Hepatocyte (in vitro differentiated cells): ENCODE data around the gene CCRL2. TPM values are rescaled to one million over a fixed set of nuclear protein-coding genes. Genes with fewer than 3 reads are reported as not detected.

ENCODE experiments used
- DNase-seq: peaks from one replicate; pipeline ENCODE4 v3.0.0-alpha.2; 2016; ENCODE audit warnings: low spot score
- H2AFZ ChIP-seq: fragments of 200-600 bp; sonication (generic); 2 replicates; pipeline ENCODE4 v1.6.0; 2016; ENCODE audit warnings: antibody characterized with exemption, mild to moderate bottlenecking
- H3K27ac ChIP-seq: fragments of 200-600 bp; sonication (generic); 2 replicates; pipeline ENCODE4 v1.5.1; 2016; ENCODE audit warnings: mild to moderate bottlenecking
- H3K27me3 ChIP-seq: fragments of 200-600 bp; sonication (generic); 2 replicates; pipeline ENCODE4 v1.6.1; 2016
- H3K36me3 ChIP-seq: fragments of 200-600 bp; sonication (generic); replicated peaks from 2 replicates; pipeline ENCODE4 v1.5.1; 2016; ENCODE audit warnings: low read depth; ENCODE audit not compliant: insufficient read depth
- H3K4me1 ChIP-seq: fragments of 200-600 bp; sonication (generic); 2 replicates; pipeline ENCODE4 v1.5.1; 2016; ENCODE audit warnings: mild to moderate bottlenecking, moderate library complexity; ENCODE audit not compliant: insufficient read depth
- H3K4me2 ChIP-seq: fragments of 200-600 bp; sonication (generic); 2 replicates; pipeline ENCODE4 v1.6.0; 2016
- H3K4me3 ChIP-seq: fragments of 200-600 bp; sonication (generic); 2 replicates; pipeline ENCODE4 v1.5.1; 2016; ENCODE audit warnings: mild to moderate bottlenecking
- H3K79me2 ChIP-seq: fragments of 200-600 bp; sonication (generic); 2 replicates; pipeline ENCODE4 v1.6.0; 2017; ENCODE audit warnings: mild to moderate bottlenecking
- H3K9me2 ChIP-seq: fragments of 200-600 bp; sonication (generic); replicated peaks from 2 replicates; pipeline ENCODE4 v1.6.0; 2017; ENCODE audit warnings: mild to moderate bottlenecking; ENCODE audit not compliant: insufficient read depth
- H3K9me3 ChIP-seq: fragments of 200-600 bp; sonication (generic); 2 replicates; pipeline ENCODE4 v1.5.1; 2016; ENCODE audit warnings: low read depth, mild to moderate bottlenecking
- H4K20me1 ChIP-seq: fragments of 200-600 bp; sonication (generic); 2 replicates; pipeline ENCODE4 v1.6.0; 2016; ENCODE audit warnings: mild to moderate bottlenecking; ENCODE audit not compliant: insufficient read depth, poor library complexity, severe bottlenecking
- EZH2 ChIP-seq: fragments of 200-600 bp; sonication (generic); IDR thresholded peaks from 2 replicates; pipeline ENCODE4 v1.6.1; 2016; ENCODE audit warnings: antibody characterized with exemption, mild to moderate bottlenecking, borderline replicate concordance
- EZH2phosphoT487 ChIP-seq: fragments of 200-600 bp; sonication (generic); IDR thresholded peaks from one replicate; pipeline ENCODE4 v1.6.1; 2018; ENCODE audit warnings: antibody characterized with exemption, mild to moderate bottlenecking, low read depth, moderate library complexity; ENCODE audit not compliant: unreplicated experiment, severe bottlenecking
- WGBS: methylation state at CpG from one replicate; pipeline ENCODE4 v1.1.6; 2016; ENCODE audit warnings: low lambda C conversion rate; ENCODE audit errors: missing lambda C conversion rate; 5-methylcytosine and 5-hydroxymethylcytosine counted together
- polyA plus RNA-seq: library from polyadenylated mRNA; unstranded; fragments of >200 nt; fragmentation: Nextera tagmentation; extraction: Ambion mirVana; gene quantifications from 2 replicates; pipeline ENCODE4 v1.2.1, GENCODE V29; 2016
- total RNA-seq: library from RNA; depleted of rRNA; stranded (reverse); fragments of >200 nt; gene quantifications from 2 replicates; pipeline ENCODE4 v1.2.3, GENCODE V29; 2014
- TF ChIP-seq, protein P1 (sequence below): fragments of 200-600 bp; sonication (generic); IDR thresholded peaks from 2 replicates; pipeline ENCODE4 v1.5.1; 2016; ENCODE audit warnings: antibody characterized with exemption, mild to moderate bottlenecking; ENCODE audit not compliant: poor library complexity

CCRL2 gene
- total and polyA plus RNA-seq, 2 experiments from 2014 or later: 1.5 to 4.0 TPM

DNA sequence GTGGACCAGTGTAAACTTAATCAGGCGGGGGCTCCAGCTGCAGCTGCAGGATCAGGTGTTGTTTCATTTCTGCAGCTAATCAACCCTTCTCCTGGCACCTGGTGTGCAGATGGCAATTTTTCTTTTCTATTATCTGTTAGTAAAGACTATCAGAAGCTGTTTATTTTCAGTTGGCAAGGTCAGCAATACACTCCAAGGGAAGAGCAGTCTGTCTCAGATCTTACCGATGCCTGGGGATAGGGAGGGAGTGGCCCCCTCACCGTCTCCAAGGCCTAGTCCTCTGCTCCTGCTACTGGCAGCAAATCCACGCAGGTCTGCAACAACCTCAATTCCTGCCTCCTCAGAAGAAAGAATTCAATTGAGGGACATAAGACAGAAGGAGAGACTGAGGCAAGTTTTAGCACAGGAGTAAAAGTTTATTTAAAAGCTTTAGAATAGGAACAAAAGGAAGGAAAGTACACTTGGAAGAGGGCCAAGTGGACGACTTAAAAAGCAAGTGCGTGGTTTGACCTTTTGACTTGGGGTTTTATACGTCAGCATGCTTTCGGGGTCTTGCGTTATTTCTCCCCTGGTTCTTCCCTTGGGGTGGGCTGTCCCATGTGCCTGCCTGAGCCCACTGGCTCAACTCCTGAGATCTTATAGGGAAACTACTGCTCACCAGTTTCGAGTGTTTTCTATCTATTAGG, 9.2 kb downstream of the CCRL2 start:
- no peak for DNase-seq
- Histone ChIP-seq H3K9me3 (no peaks in the 10 kb centered on the region), H3K4me1 (no peaks in the 10 kb centered on the region), H3K4me2 (no peak overlapping the region), H3K27ac (no peak overlapping the region), H4K20me1 (no peaks in the 10 kb centered on the region), H3K9me2 (no peaks in the 10 kb centered on the region), H3K36me3 (no peaks in the 10 kb centered on the region), H3K4me3 (no peak overlapping the region), H3K79me2 (no peaks in the 10 kb centered on the region), H2AFZ (no peak overlapping the region), H3K27me3 (no peaks in the 10 kb centered on the region)
- WGBS: 60% methylated on average over 10 of the region's 10 CpGs
- TF ChIP-seq EZH2phosphoT487: no peak

- Histone ChIP-seq H3K4me3 (no peak overlapping the region), H3K27me3 (no peaks in the 10 kb centered on the region), H2AFZ (no peak overlapping the region), H3K9me2 (no peaks in the 10 kb centered on the region), H3K4me1 (no peaks in the 10 kb centered on the region), H3K36me3 (no peaks in the 10 kb centered on the region), H3K27ac (no peak overlapping the region), H4K20me1 (no peaks in the 10 kb centered on the region), H3K4me2 (no peak overlapping the region), H3K79me2 (no peaks in the 10 kb centered on the region), H3K9me3 (no peaks in the 10 kb centered on the region)
- WGBS: 85% methylated on average over 7 of the region's 7 CpGs
- TF ChIP-seq, protein P1, sequence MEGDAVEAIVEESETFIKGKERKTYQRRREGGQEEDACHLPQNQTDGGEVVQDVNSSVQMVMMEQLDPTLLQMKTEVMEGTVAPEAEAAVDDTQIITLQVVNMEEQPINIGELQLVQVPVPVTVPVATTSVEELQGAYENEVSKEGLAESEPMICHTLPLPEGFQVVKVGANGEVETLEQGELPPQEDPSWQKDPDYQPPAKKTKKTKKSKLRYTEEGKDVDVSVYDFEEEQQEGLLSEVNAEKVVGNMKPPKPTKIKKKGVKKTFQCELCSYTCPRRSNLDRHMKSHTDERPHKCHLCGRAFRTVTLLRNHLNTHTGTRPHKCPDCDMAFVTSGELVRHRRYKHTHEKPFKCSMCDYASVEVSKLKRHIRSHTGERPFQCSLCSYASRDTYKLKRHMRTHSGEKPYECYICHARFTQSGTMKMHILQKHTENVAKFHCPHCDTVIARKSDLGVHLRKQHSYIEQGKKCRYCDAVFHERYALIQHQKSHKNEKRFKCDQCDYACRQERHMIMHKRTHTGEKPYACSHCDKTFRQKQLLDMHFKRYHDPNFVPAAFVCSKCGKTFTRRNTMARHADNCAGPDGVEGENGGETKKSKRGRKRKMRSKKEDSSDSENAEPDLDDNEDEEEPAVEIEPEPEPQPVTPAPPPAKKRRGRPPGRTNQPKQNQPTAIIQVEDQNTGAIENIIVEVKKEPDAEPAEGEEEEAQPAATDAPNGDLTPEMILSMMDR: no peak
- TF ChIP-seq EZH2 (no peak), EZH2phosphoT487 (no peak)
- DNase-seq: no peak
Observed at GRCh38 chr3:46416811-46417510, 9.9 kb downstream of the CCRL2 start.

GRCh38 chr3:46417841-46418611, 11.0 kb downstream of the CCRL2 start:
- WGBS: 76% methylated on average over 9 of the region's 9 CpGs
- no peaks in the 10 kb centered on the region for H4K20me1 ChIP-seq
- H3K4me3 ChIP-seq: no peak overlapping the region
- TF ChIP-seq EZH2phosphoT487: no peak
- TF ChIP-seq, protein P1: no peak
- TF ChIP-seq EZH2: no peak
- no peak overlapping the region for H3K4me2 ChIP-seq
- H3K4me1 ChIP-seq: no peaks in the 10 kb centered on the region
- H3K79me2 ChIP-seq: no peaks in the 10 kb centered on the region
- H3K36me3 ChIP-seq: no peaks in the 10 kb centered on the region
- DNase-seq: no peak
- H3K9me2 ChIP-seq: no peaks in the 10 kb centered on the region
- no peak overlapping the region for H3K27ac ChIP-seq
- H2AFZ ChIP-seq: no peak overlapping the region
- no peaks in the 10 kb centered on the region for H3K27me3 ChIP-seq
- no peaks in the 10 kb centered on the region for H3K9me3 ChIP-seq

DNA sequence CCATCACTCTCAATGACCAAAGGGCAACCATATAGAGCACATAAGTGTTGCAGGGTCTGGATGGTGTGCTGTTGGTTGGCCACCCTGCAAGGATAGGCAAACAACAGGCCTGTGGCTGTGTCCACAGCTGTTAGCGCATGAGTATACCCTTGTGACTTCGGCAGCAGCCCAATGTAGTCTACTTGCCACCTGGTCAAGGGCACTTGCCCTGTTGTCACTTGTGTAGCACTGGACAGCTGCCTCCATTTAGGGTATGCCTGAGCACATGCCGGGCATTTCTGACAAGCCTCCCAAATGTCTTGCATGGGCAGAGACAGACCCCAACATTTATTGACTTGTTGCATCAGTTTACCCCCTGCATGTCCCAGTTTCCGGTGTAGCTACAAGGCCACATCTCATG, 12.8 kb downstream of the CCRL2 start:
- H3K79me2 ChIP-seq: no peaks in the 10 kb centered on the region
- H3K36me3 ChIP-seq: no peaks in the 10 kb centered on the region
- no peaks in the 10 kb centered on the region for H3K4me1 ChIP-seq
- H3K9me2 ChIP-seq: no peaks in the 10 kb centered on the region
- WGBS: 98% methylated on average over 4 of the region's 4 CpGs
- H2AFZ ChIP-seq: no peak overlapping the region
- no peak overlapping the region for H3K4me2 ChIP-seq
- no peaks in the 10 kb centered on the region for H3K9me3 ChIP-seq
- H3K27ac ChIP-seq: no peak overlapping the region
- H4K20me1 ChIP-seq: no peaks in the 10 kb centered on the region
- no peak for DNase-seq
- H3K27me3 ChIP-seq: no peaks in the 10 kb centered on the region
- no peak for TF ChIP-seq EZH2phosphoT487
- TF ChIP-seq, protein P1: no peak
- no peak for TF ChIP-seq EZH2
- H3K4me3 ChIP-seq: no peak overlapping the region
